GM12864 (cell line): ENCODE data around the gene GRIP1.
A peak's percentile ranks its signal among the peaks of the same experiment; 100 is the strongest.

Experiments
- DNase-seq: peaks from one replicate; pipeline ENCODE4 v3.0.0-alpha.2; 2011; ENCODE audit warnings: low read depth
- H3K4me3 ChIP-seq: 2 replicates; pipeline ENCODE4 v1.5.1; 2011; ENCODE audit warnings: mild to moderate bottlenecking, low read depth, low read length, control low read depth
- TF ChIP-seq, protein P1 (sequence below): IDR thresholded peaks from 2 replicates; pipeline ENCODE4 v1.5.1; 2011; ENCODE audit warnings: low read depth, mild to moderate bottlenecking, moderate library complexity, low read length, control low read depth, inconsistent platforms; ENCODE audit errors: missing control alignments

Gene GRIP1

DNA sequence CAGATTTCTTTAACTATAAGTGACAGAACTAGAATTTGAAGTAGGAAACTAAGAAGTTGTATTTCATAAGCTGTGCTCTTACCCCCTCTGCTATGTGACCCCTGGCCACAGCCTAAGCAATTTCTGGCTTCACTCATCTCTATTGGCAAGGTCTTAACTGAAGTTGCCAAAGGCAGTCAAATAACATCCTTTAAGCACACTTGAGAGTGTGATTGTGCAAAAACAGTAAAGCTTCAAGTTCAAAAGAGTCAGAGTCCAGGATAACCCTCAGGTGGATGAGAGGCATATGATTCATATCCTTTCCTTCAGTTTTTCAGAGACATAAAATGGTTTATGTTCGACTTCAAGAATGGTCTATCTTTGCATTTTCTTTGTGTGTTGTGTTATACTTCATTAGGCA, 45.2 kb downstream of the GRIP1 start:
- DNase-seq: no peak

DNA sequence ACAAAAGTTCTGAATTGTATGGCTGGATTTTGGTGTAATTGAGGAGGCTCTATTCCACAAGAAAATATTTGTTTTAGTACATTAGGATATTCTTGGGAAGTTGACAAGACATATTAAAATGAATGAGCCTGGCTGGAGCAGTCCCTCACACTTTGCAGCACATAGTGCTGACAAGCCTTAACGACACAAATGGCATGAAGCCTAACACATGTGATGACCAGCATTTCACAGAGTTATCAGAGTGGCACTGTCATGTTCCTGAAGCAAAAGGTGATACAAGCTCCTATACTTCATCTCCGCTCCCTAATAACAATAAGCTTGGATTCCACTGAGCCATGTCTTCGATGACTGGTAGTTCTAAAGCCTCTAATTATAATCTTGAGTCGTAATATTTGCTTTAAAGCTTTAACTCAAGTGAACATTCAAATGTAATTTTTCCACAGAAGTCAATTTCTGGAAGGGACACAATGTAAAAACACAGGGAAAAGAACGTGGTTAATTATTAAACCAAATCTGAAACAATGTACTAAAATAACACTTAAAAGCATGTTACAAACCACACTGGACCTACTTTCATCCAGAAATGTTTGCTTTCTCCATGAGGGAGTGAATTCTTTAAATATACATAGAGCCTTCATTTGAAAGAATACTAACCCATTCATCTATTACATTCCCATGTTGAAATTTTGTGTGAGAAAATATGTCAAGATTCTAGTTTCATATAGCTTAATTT, 49.6 kb downstream of the GRIP1 start:
- TF ChIP-seq, protein P1, sequence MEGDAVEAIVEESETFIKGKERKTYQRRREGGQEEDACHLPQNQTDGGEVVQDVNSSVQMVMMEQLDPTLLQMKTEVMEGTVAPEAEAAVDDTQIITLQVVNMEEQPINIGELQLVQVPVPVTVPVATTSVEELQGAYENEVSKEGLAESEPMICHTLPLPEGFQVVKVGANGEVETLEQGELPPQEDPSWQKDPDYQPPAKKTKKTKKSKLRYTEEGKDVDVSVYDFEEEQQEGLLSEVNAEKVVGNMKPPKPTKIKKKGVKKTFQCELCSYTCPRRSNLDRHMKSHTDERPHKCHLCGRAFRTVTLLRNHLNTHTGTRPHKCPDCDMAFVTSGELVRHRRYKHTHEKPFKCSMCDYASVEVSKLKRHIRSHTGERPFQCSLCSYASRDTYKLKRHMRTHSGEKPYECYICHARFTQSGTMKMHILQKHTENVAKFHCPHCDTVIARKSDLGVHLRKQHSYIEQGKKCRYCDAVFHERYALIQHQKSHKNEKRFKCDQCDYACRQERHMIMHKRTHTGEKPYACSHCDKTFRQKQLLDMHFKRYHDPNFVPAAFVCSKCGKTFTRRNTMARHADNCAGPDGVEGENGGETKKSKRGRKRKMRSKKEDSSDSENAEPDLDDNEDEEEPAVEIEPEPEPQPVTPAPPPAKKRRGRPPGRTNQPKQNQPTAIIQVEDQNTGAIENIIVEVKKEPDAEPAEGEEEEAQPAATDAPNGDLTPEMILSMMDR: no peak
- H3K4me3 ChIP-seq: no peak overlapping the region
- DNase-seq: no peak

More for the DNA sequence above, 45.2 kb downstream of the GRIP1 start:
- TF ChIP-seq, protein P1: no peak
- no peak overlapping the region for H3K4me3 ChIP-seq

DNA sequence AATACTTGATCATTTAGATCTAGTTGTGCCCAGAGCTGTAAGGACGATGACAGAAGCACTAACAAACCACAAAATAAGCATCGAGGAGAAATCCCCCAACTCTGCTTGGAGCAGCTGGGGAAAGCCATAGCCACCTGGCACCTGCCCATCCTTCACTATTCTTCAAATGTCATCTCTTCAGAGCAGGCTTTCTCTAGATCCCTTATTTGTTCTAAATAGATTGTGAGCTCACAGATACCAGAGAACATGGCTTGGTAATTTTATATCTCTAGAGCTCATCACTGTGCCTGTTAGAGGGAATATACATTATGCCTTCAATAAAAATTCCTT, 50.9 kb downstream of the GRIP1 start:
- DNase-seq: no peak
- TF ChIP-seq, protein P1: no peak

DNA sequence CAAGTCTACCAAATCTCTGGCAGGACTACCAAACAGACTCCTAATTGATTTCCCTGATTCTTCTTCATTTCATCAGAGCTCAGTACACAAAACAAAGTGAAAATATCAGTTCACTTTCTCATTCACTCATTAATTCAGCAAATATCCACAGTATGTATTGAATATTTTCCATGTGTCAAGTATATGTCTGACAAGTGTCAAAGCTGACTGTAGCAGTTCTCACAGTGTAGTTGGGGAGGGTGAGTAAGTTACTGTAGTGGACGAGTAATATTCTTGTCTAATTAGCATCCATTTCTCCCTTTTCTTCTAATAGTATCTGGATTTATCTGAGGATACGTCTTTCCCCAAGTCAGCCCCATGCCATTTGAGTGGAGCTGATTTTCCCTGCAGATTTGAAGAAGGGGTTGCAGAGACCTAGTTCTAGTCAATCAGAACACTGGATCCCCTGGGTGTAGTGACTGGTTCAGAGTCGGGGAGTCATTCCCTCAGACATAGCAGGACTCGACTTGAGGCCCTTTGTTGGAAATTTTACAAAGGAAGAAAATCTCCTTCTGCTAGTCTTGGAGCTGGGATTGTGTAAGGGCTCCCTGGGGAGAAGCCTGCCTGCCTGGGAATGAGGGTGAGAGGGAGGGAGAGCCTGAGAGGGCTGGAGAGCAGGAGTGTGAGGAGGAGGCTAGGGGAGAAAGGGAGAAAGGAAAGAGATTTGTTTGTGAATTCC, 51.4 kb downstream of the GRIP1 start:
- no peak for DNase-seq
- H3K4me3 ChIP-seq: no peak overlapping the region
- TF ChIP-seq, protein P1: no peak

More for the DNA sequence above, 50.9 kb downstream of the GRIP1 start:
- no peak overlapping the region for H3K4me3 ChIP-seq

DNA sequence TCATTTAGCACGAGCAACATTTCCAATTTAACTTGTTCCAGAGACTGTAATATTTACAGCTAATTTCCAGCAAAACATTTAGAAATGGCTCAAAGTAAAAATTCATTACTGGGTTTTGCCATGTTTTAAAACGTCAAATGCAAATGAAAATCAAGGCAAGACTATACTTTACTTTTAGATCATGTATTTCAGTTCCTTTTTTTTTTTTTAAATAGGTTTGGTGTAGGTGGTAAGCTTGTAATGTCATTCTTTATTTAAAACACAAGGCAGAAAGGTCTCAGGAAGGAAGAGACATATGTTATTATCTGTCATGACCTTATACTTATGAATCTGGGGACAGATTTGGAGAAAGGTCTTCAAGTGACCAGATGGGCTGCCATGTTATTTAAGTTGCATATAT, 54.1 kb downstream of the GRIP1 start:
- peak; percentile 55 for DNase-seq
- H3K4me3 ChIP-seq: no peak overlapping the region
- TF ChIP-seq, protein P1: no peak

DNA sequence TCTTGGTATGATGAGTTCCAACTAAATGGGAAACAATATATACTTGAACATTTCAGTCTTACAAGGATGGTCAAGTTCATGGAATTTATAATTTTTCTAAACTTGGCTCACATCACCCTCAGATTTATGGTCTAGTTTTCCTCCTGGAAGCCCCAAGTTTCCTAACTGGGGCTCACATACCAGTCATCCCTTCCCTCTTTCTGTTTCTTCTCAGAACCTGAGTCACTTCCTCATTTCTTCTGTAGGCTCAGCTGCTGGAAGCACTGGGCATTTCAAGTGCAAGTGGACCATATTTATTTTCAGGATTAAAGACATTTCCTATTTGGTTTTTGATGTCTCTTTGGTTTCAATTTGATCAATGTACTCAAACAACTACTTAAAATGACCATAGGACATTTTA, 55.4 kb downstream of the GRIP1 start:
- no peak for DNase-seq
- no peak overlapping the region for H3K4me3 ChIP-seq
- TF ChIP-seq, protein P1: no peak
